ENCODE results near the gene RIPPLY1.

RIPPLY1 gene

DNA sequence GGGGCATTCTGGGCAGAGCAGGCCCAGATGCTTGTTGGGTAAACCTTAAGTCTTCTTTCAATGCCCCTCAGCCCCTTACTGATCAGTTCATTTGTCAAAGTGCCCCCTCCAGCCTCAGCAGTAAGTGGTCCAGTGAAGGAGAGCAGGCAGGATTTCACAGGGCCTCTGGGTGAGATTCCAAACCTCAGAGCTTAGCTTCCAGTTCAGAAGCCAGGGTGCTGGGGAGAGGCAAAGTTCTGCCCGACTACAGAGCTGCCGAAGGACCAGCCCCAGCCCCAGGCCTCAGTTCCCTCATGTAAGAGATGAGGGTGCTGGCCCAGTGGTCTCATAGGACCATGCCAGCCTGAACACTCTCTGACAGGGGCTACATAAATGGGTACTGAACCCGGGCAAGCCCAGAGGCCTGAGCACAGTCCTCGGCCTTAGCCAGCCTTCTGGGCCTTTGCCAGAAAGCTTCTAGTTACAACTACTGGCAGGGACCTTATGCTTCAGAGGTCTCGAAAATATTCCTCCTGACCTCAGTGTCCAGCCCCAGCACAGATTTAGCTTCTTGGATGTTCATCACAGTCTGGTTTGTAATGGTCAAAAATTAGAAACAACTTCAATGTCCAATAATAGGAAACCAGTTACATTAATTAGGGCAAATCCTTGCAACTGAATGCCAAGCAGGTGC lies 851 bp upstream of the RIPPLY1 start:
- no peaks in the 10 kb centered on the region for H3K9me2 ChIP-seq (replicated peaks; ENCODE audit: insufficient read depth, low read length)
- no peak overlapping the region for H2AFZ ChIP-seq (ENCODE audit: low read depth, low read length, severe bottlenecking)
- H4K20me1 ChIP-seq (ENCODE audit: low read depth, low read length), result no peaks in the 10 kb centered on the region
- no peaks in the 10 kb centered on the region for H3K9me3 ChIP-seq (ENCODE audit: insufficient read depth, low read length)
- TF ChIP-seq EZH2phosphoT487 (conservative IDR thresholded peaks at IDR 0.05; ENCODE audit: low read length), result no peak
- TF ChIP-seq, protein P1, sequence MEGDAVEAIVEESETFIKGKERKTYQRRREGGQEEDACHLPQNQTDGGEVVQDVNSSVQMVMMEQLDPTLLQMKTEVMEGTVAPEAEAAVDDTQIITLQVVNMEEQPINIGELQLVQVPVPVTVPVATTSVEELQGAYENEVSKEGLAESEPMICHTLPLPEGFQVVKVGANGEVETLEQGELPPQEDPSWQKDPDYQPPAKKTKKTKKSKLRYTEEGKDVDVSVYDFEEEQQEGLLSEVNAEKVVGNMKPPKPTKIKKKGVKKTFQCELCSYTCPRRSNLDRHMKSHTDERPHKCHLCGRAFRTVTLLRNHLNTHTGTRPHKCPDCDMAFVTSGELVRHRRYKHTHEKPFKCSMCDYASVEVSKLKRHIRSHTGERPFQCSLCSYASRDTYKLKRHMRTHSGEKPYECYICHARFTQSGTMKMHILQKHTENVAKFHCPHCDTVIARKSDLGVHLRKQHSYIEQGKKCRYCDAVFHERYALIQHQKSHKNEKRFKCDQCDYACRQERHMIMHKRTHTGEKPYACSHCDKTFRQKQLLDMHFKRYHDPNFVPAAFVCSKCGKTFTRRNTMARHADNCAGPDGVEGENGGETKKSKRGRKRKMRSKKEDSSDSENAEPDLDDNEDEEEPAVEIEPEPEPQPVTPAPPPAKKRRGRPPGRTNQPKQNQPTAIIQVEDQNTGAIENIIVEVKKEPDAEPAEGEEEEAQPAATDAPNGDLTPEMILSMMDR (IDR thresholded peaks at IDR 0.05; ENCODE audit: insufficient read depth, low read length, poor library complexity, severe bottlenecking), result no peak
- no peak overlapping the region for H3K4me2 ChIP-seq (ENCODE audit: low read depth, low read length, poor library complexity, severe bottlenecking)
- no peak overlapping the region for H3K27ac ChIP-seq (ENCODE audit: low read depth, low read length)
- H3F3A ChIP-seq (ENCODE audit: insufficient read depth), result no peaks in the 10 kb centered on the region
- H3K79me2 ChIP-seq (ENCODE audit: insufficient read depth, low read length), result no peaks in the 10 kb centered on the region
- no peaks in the 10 kb centered on the region for H3K27me3 ChIP-seq (ENCODE audit: low read length)
- H3K36me3 ChIP-seq (ENCODE audit: low read length), result no peaks in the 10 kb centered on the region
- H3K9ac ChIP-seq (ENCODE audit: low read length), result no peak overlapping the region
- no peak overlapping the region for H3K4me3 ChIP-seq (ENCODE audit: insufficient read depth, low read length, poor library complexity, severe bottlenecking)

DNA sequence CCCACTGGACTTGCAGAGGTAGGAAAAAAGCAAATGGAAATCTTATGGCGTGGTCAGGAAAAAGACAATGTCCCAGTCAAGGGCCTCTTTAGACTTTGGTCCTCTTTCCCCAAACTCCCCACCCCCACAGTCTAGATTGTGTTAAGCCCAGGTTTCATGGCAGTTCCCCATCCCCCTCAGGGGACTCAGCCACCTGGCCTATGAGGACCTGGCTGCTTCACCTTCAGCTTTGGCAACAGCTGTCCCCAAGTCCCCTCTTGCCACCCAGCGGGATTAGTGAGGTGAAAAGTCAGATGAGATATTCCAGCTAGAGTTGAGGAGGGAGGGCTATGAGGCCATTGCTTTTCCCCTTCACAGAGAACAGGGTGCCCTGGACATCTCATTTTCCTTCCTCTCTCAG lies 457 bp downstream of the RIPPLY1 start:
- no peak overlapping the region for H3K9ac ChIP-seq (ENCODE audit: low read length)
- no peak overlapping the region for H3K4me2 ChIP-seq (ENCODE audit: low read depth, low read length, poor library complexity, severe bottlenecking)
- H3K4me3 ChIP-seq (ENCODE audit: insufficient read depth, low read length, poor library complexity, severe bottlenecking), result no peak overlapping the region
- H4K20me1 ChIP-seq (ENCODE audit: low read depth, low read length), result no peaks in the 10 kb centered on the region
- no peaks in the 10 kb centered on the region for H3K36me3 ChIP-seq (ENCODE audit: low read length)
- no peaks in the 10 kb centered on the region for H3K27me3 ChIP-seq (ENCODE audit: low read length)
- H3K79me2 ChIP-seq (ENCODE audit: insufficient read depth, low read length), result no peaks in the 10 kb centered on the region
- H2AFZ ChIP-seq (ENCODE audit: low read depth, low read length, severe bottlenecking), result no peak overlapping the region
- H3K9me3 ChIP-seq (ENCODE audit: insufficient read depth, low read length), result no peaks in the 10 kb centered on the region
- no peaks in the 10 kb centered on the region for H3K9me2 ChIP-seq (replicated peaks; ENCODE audit: insufficient read depth, low read length)
- H3K27ac ChIP-seq (ENCODE audit: low read depth, low read length), result no peak overlapping the region
- TF ChIP-seq EZH2phosphoT487 (conservative IDR thresholded peaks at IDR 0.05; ENCODE audit: low read length), result no peak
- TF ChIP-seq, protein P1 (IDR thresholded peaks at IDR 0.05; ENCODE audit: insufficient read depth, low read length, poor library complexity, severe bottlenecking), result no peak
- H3F3A ChIP-seq (ENCODE audit: insufficient read depth), result no peaks in the 10 kb centered on the region

DNA sequence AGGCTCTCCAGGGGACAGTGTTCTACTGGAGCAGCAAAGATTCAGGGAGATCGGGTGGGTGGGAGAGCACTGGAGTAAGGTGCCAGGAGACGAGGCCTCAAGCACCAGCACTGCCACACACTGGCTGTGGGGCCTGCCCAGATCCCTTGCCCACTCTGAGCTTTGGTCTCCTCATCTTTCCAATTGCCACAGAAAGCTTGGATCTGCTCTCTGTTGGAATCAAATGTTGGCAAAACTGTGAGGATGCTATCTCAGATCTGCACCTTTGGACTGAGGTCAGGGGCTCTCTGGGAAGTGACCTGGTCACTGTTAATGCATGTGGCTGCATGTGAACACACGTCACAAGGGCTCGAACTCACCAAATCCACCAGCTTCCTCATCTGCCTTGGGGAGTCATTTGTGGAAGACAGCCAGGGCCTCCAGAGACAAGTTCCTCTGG lies 1.3 kb downstream of the RIPPLY1 start:
- no peaks in the 10 kb centered on the region for H3K9me3 ChIP-seq (ENCODE audit: insufficient read depth, low read length)
- no peaks in the 10 kb centered on the region for H3K79me2 ChIP-seq (ENCODE audit: insufficient read depth, low read length)
- H3K27me3 ChIP-seq (ENCODE audit: low read length), result no peaks in the 10 kb centered on the region
- no peaks in the 10 kb centered on the region for H3F3A ChIP-seq (ENCODE audit: insufficient read depth)
- TF ChIP-seq, protein P1 (IDR thresholded peaks at IDR 0.05; ENCODE audit: insufficient read depth, low read length, poor library complexity, severe bottlenecking), result no peak
- no peak for TF ChIP-seq EZH2phosphoT487 (conservative IDR thresholded peaks at IDR 0.05; ENCODE audit: low read length)
- no peak overlapping the region for H3K4me3 ChIP-seq (ENCODE audit: insufficient read depth, low read length, poor library complexity, severe bottlenecking)
- H3K27ac ChIP-seq (ENCODE audit: low read depth, low read length), result no peak overlapping the region
- H2AFZ ChIP-seq (ENCODE audit: low read depth, low read length, severe bottlenecking), result no peak overlapping the region
- H3K9me2 ChIP-seq (replicated peaks; ENCODE audit: insufficient read depth, low read length), result no peaks in the 10 kb centered on the region
- H4K20me1 ChIP-seq (ENCODE audit: low read depth, low read length), result no peaks in the 10 kb centered on the region
- no peaks in the 10 kb centered on the region for H3K36me3 ChIP-seq (ENCODE audit: low read length)
- H3K4me2 ChIP-seq (ENCODE audit: low read depth, low read length, poor library complexity, severe bottlenecking), result no peak overlapping the region
- no peak overlapping the region for H3K9ac ChIP-seq (ENCODE audit: low read length)

Data from SU-DHL-6 (cell line).